HCT116 (cell line): ENCODE measurements around the gene C4orf54. TPM values are rescaled to one million over a fixed set of nuclear protein-coding genes. Genes with fewer than 3 reads are reported as not detected.

Experiments used
- ATAC-seq: fragments of 200-7000 bp; cut with Tn5 transposase; 2 replicates; pipeline ENCODE4 v1.9.1; 2020; ENCODE audit warnings: mild to moderate bottlenecking, moderate library complexity
- BruUV-seq: library from RNA; stranded (reverse); fragments of 400-500 nt; replicated peaks from 2 replicates; lab custom pipeline; 2021; lab: Mats Ljungman, UMichigan
- CTCF ChIA-PET: fragments of 300-600 bp; sonication (Branson Sonifier 250); formaldehyde crosslinking; loops from one replicate; lab custom pipeline; 2021; ENCODE audit warnings: antibody characterized with exemption; lab: Charles Lee
- POLR2A ChIA-PET: fragments of 300-600, 350-600 bp; sonication (Branson Sonifier 250); formaldehyde crosslinking; loops from one replicate; lab custom pipeline; 2021; ENCODE audit warnings: antibody characterized with exemption; lab: Charles Lee
- RAD21 ChIA-PET, 2 experiments: fragments of 300-600 bp; sonication (Branson Sonifier 250); formaldehyde crosslinking; loops; one replicate each; lab custom pipeline; 2023; ENCODE audit warnings: low total read pairs in 2 of 2; ENCODE audit not compliant: uncharacterized antibody in 2 of 2, unreplicated experiment in 2 of 2, low non-redundant PET in 1 of 2; lab: Charles Lee
- DNase-seq: peaks from one replicate; pipeline ENCODE4 v3.0.0-alpha.2; 2010; ENCODE audit warnings: low read depth, low spot score
- H2AFZ ChIP-seq: fragments of 200-600 bp; shearing (Covaris generic), sonication (generic); 2 replicates; pipeline ENCODE4 v1.6.1; 2017; ENCODE audit warnings: low read depth, mixed run types, mixed read lengths, antibody characterized with exemption, low read length; ENCODE audit not compliant: poor library complexity, severe bottlenecking
- H3K27ac ChIP-seq: 2 replicates; pipeline ENCODE4 v1.5.1; 2012; ENCODE audit warnings: low read depth, low read length
- H3K27me3 ChIP-seq: fragments of 200-600 bp; sonication (generic); 2 replicates; pipeline ENCODE4 v1.6.1; 2016; ENCODE audit warnings: mixed run types, low read length, mixed read lengths; ENCODE audit not compliant: insufficient read depth
- H3K36me3 ChIP-seq, 2 experiments: fragments of 200-500 bp in 1 of 2; fragments of 200-600 bp in 1 of 2; sonication (Bioruptor generic) in 1 of 2; sonication (generic) in 1 of 2; 2 replicates each; pipeline versions ENCODE4 v1.5.1 to v1.6.1; 2014 to 2016; ENCODE audit warnings: low read length in 2 of 2, inconsistent platforms in 1 of 2, mixed read lengths in 1 of 2, mixed run types in 1 of 2; ENCODE audit not compliant: insufficient read depth in 2 of 2, control insufficient read depth in 1 of 2
- H3K4me1 ChIP-seq, 2 experiments: fragments of 200-600 bp in 1 of 2; sonication (generic) in 1 of 2; 2 replicates each; pipeline versions ENCODE4 v1.5.1 to v1.6.1; 2012 to 2017; ENCODE audit warnings: low read length in 2 of 2, inconsistent platforms in 1 of 2, mild to moderate bottlenecking in 1 of 2, mixed read lengths in 1 of 2, mixed run types in 1 of 2, moderate library complexity in 1 of 2; ENCODE audit not compliant: insufficient read depth in 2 of 2, control insufficient read depth in 1 of 2
- H3K4me2 ChIP-seq: fragments of 200-600 bp; sonication (generic); 2 replicates; pipeline ENCODE4 v1.6.1; 2017; ENCODE audit warnings: mixed run types, low read length, mixed read lengths
- H3K4me3 ChIP-seq, 2 experiments: fragments of 200-600 bp in 1 of 2; sonication (generic) in 1 of 2; replicated peaks in 1 of 2; 2 replicates each; pipeline ENCODE4 v1.5.1; 2011 to 2016; ENCODE audit warnings: low read length in 2 of 2, control low read depth in 1 of 2, low read depth in 1 of 2, mild to moderate bottlenecking in 1 of 2, mixed read lengths in 1 of 2, mixed run types in 1 of 2
- H3K79me2 ChIP-seq: fragments of 200-600 bp; sonication (generic); 2 replicates; pipeline ENCODE4 v1.6.1; 2017; ENCODE audit warnings: mild to moderate bottlenecking, mixed run types, low read length, moderate library complexity, mixed read lengths; ENCODE audit not compliant: insufficient read depth
- H3K9ac ChIP-seq: fragments of 200-600 bp; sonication (generic); 2 replicates; pipeline ENCODE4 v1.6.1; 2016; ENCODE audit warnings: low read length, mixed read lengths
- H3K9me2 ChIP-seq: fragments of 200-600 bp; sonication (generic), shearing (Covaris generic); 2 replicates; pipeline ENCODE4 v1.6.1; 2017; ENCODE audit warnings: mixed run types, mild to moderate bottlenecking, moderate library complexity; ENCODE audit not compliant: insufficient read depth
- H3K9me3 ChIP-seq, 2 experiments: fragments of 200-500 bp in 1 of 2; fragments of 200-600 bp in 1 of 2; sonication (Bioruptor generic) in 1 of 2; sonication (generic) in 1 of 2; 2 replicates each; pipeline ENCODE4 v1.6.1; 2014 to 2017; ENCODE audit warnings: low read length in 2 of 2, mixed read lengths in 2 of 2, inconsistent platforms in 1 of 2, low read depth in 1 of 2, mild to moderate bottlenecking in 1 of 2, mixed run types in 1 of 2, moderate library complexity in 1 of 2; ENCODE audit not compliant: control insufficient read depth in 1 of 2, insufficient read depth in 1 of 2
- H4K20me1 ChIP-seq: fragments of 200-600 bp; sonication (generic), shearing (Covaris generic); 2 replicates; pipeline ENCODE4 v1.6.1; 2017; ENCODE audit warnings: mixed run types, mild to moderate bottlenecking, moderate library complexity; ENCODE audit not compliant: insufficient read depth
- CBX3 ChIP-seq: IDR thresholded peaks from 2 replicates; pipeline ENCODE4 v1.6.1; 2012; ENCODE audit warnings: low read depth
- ELF1 ChIP-seq: IDR thresholded peaks from 2 replicates; pipeline ENCODE4 v1.6.1; 2012; ENCODE audit warnings: low read depth, borderline replicate concordance
- EZH2phosphoT487 ChIP-seq: fragments of 200-600 bp; IDR thresholded peaks from 2 replicates; pipeline ENCODE4 v1.6.1; 2018; ENCODE audit warnings: antibody characterized with exemption, borderline replicate concordance
- POLR2AphosphoS5 ChIP-seq: IDR thresholded peaks from 2 replicates; pipeline ENCODE4 v1.6.1; 2011; ENCODE audit warnings: mild to moderate bottlenecking, low read depth, low read length, moderate library complexity
- RAD21 ChIP-seq: IDR thresholded peaks from 2 replicates; pipeline ENCODE4 v1.6.1; 2012; ENCODE audit warnings: low read depth, mild to moderate bottlenecking
- SIN3A ChIP-seq: IDR thresholded peaks from 2 replicates; pipeline ENCODE4 v1.6.1; 2012; ENCODE audit warnings: low read depth
- SRF ChIP-seq: IDR thresholded peaks from 2 replicates; pipeline ENCODE4 v1.6.1; 2012; ENCODE audit warnings: low read depth
- TCF7L2 ChIP-seq: IDR thresholded peaks from 2 replicates; pipeline ENCODE4 v1.7.0; 2011; ENCODE audit warnings: borderline replicate concordance, inconsistent platforms; ENCODE audit not compliant: insufficient read depth, insufficient read length; ENCODE audit errors: extremely low read depth
- YY1 ChIP-seq: IDR thresholded peaks from 2 replicates; pipeline ENCODE4 v1.6.1; 2011; ENCODE audit warnings: low read length, low read depth, moderate library complexity, mild to moderate bottlenecking; ENCODE audit not compliant: insufficient replicate concordance; ENCODE audit errors: extremely low read depth
- ZNF274 ChIP-seq: fragments of 200-500 bp; sonication (Bioruptor generic); IDR thresholded peaks from 2 replicates; pipeline ENCODE4 v1.6.1; 2014; ENCODE audit warnings: mild to moderate bottlenecking, low read depth, low read length, inconsistent platforms
- intact Hi-C: fragments of 100-400 bp; cut with micrococcal nuclease; formaldehyde crosslinking; loops from 2 replicates; pipeline ENCODE4 v1.10.0; 2022
- total RNA-seq: library from RNA; stranded (reverse); gene quantifications from one replicate; pipeline ENCODE4 v1.2.1, GENCODE V29; 2021; ENCODE audit not compliant: unreplicated experiment
- TF ChIP-seq, protein P1 (sequence below): IDR thresholded peaks from 2 replicates; pipeline ENCODE4 v1.6.1; 2011; ENCODE audit warnings: mild to moderate bottlenecking, low read length, moderate library complexity; ENCODE audit not compliant: insufficient replicate concordance; ENCODE audit errors: extremely low read depth
- TF ChIP-seq, protein P2 (sequence below): IDR thresholded peaks from 2 replicates; pipeline ENCODE4 v1.6.1; 2012
- TF ChIP-seq, protein P3 (sequence below), 3 experiments: fragments of 200-600 bp in 1 of 3; sonication (generic) in 1 of 3; IDR thresholded peaks in 2 of 3; conservative IDR thresholded peaks in 1 of 3; 2 replicates each; pipeline ENCODE4 v1.5.1; 2012 to 2017; ENCODE audit warnings: low read depth in 2 of 3, low read length in 2 of 3, antibody characterized with exemption in 1 of 3, borderline replicate concordance in 1 of 3, control low read depth in 1 of 3, mild to moderate bottlenecking in 1 of 3, mixed read lengths in 1 of 3, mixed run types in 1 of 3, moderate library complexity in 1 of 3; ENCODE audit not compliant: insufficient read depth in 1 of 3

Gene C4orf54
- total RNA-seq, 1 experiment from 2014 or later: not detected

DNA sequence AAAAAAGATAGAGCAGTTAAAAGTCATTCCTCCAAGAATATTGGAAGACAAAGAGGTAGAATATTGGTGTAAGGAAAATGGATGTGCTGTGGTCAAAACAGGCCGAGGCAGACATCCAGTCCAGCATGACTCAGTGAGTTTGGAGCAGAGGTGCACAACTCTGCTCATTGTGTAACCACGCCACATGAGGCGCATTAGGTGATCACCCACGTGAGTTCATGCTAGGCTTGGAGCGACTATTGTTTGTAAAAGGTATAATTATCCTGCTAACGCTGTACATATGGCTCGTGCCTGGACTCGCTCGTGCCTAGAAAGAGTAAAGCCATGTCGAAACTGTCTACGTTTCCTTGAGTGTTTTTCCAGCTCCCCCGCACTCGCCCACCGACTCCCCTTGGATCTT is 23.9 kb downstream of the C4orf54 start:
- Histone ChIP-seq H3K4me2 (no peak overlapping the region), H3K79me2 (no peaks in the 10 kb centered on the region), H3K36me3 (no peaks in the 10 kb centered on the region), H4K20me1 (no peaks in the 10 kb centered on the region), H3K27ac (no peak overlapping the region), H3K4me3 (no peak overlapping the region), H3K27me3 (no peaks in the 10 kb centered on the region), H3K9me3 (no peaks in the 10 kb centered on the region), H2AFZ (no peak overlapping the region), H3K4me1 (no peaks in the 10 kb centered on the region), H3K9me2 (no peaks in the 10 kb centered on the region), H3K9ac (no peak overlapping the region)
- BruUV-seq: no TSS peak
- DNase-seq: no peak
- RAD21 ChIA-PET: no interaction called here
- intact Hi-C loops: no loop called here
- POLR2A ChIA-PET: no interaction called here
- TF ChIP-seq, protein P1, sequence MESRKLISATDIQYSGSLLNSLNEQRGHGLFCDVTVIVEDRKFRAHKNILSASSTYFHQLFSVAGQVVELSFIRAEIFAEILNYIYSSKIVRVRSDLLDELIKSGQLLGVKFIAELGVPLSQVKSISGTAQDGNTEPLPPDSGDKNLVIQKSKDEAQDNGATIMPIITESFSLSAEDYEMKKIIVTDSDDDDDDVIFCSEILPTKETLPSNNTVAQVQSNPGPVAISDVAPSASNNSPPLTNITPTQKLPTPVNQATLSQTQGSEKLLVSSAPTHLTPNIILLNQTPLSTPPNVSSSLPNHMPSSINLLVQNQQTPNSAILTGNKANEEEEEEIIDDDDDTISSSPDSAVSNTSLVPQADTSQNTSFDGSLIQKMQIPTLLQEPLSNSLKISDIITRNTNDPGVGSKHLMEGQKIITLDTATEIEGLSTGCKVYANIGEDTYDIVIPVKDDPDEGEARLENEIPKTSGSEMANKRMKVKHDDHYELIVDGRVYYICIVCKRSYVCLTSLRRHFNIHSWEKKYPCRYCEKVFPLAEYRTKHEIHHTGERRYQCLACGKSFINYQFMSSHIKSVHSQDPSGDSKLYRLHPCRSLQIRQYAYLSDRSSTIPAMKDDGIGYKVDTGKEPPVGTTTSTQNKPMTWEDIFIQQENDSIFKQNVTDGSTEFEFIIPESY: no peak
- TF ChIP-seq ZNF274 (no peak), TCF7L2 (no peak)
- CTCF ChIA-PET: no interaction called here
- ATAC-seq: no peak

DNA sequence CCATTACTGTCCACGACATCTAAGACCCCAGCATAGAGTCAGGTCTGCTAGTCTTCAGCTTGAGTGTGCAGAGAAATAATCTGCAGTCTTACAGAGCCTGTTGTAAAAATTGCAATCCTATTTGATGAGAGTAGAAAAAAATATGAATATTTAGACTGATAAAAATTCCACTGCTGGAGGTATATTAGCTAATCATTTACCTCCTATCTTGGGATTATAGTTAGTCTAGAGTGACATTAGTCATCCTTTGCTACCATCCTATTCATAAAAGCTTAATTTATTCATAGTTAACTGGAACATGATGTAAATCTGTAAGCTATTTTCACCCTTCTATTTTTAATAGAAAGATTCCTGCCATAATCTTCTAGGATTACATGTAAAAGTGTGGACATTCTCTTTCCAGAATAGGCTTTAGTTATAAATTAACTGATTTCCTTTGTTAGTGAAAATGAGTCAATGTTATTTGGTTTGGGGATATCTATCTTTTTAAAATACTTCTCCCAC is 26.7 kb downstream of the C4orf54 start:
- Histone ChIP-seq H3K4me1 (no peaks in the 10 kb centered on the region), H2AFZ (no peak overlapping the region), H3K4me2 (no peak overlapping the region), H3K36me3 (no peaks in the 10 kb centered on the region), H3K9ac (no peak overlapping the region), H3K9me2 (no peaks in the 10 kb centered on the region), H3K27ac (no peak overlapping the region), H3K79me2 (no peaks in the 10 kb centered on the region), H3K27me3 (no peaks in the 10 kb centered on the region), H3K9me3 (no peaks in the 10 kb centered on the region), H3K4me3 (no peak overlapping the region), H4K20me1 (no peaks in the 10 kb centered on the region)
- ChIA-PET CTCF (no interaction called here), POLR2A (no interaction called here), RAD21 (no interaction called here)
- no peak for DNase-seq
- intact Hi-C loops: no loop called here
- no TSS peak for BruUV-seq
- no peak for ATAC-seq
- no peak for TF ChIP-seq ELF1
- no peak for TF ChIP-seq RAD21
- no peak for TF ChIP-seq YY1
- no peak for TF ChIP-seq SRF
- no peak for TF ChIP-seq EZH2phosphoT487
- TF ChIP-seq ZNF274: no peak
- TF ChIP-seq, protein P2, sequence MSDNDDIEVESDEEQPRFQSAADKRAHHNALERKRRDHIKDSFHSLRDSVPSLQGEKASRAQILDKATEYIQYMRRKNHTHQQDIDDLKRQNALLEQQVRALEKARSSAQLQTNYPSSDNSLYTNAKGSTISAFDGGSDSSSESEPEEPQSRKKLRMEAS: no peak
- TF ChIP-seq POLR2AphosphoS5: no peak
- no peak for TF ChIP-seq CBX3
- TF ChIP-seq SIN3A: no peak
- no peak for TF ChIP-seq TCF7L2
- TF ChIP-seq, protein P3, sequence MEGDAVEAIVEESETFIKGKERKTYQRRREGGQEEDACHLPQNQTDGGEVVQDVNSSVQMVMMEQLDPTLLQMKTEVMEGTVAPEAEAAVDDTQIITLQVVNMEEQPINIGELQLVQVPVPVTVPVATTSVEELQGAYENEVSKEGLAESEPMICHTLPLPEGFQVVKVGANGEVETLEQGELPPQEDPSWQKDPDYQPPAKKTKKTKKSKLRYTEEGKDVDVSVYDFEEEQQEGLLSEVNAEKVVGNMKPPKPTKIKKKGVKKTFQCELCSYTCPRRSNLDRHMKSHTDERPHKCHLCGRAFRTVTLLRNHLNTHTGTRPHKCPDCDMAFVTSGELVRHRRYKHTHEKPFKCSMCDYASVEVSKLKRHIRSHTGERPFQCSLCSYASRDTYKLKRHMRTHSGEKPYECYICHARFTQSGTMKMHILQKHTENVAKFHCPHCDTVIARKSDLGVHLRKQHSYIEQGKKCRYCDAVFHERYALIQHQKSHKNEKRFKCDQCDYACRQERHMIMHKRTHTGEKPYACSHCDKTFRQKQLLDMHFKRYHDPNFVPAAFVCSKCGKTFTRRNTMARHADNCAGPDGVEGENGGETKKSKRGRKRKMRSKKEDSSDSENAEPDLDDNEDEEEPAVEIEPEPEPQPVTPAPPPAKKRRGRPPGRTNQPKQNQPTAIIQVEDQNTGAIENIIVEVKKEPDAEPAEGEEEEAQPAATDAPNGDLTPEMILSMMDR (IDR thresholded peaks at IDR 0.05 in 2 of 3, conservative IDR thresholded peaks at IDR 0.05 in 1 of 3; ENCODE audit: borderline replicate concordance in 1 of 3, insufficient read depth in 1 of 3, low read depth in 2 of 3, low read length in 2 of 3): no peak
